IPS-18c (cell line): ENCODE data around the gene PDIA2.

Experiments used
- H3K4me3 ChIP-seq: 2 replicates; pipeline ENCODE4 v1.7.0; 2013; ENCODE audit warnings: low read depth, mild to moderate bottlenecking, low read length, moderate library complexity; ENCODE audit not compliant: insufficient read depth
- H3K9me3 ChIP-seq: one replicate; pipeline ENCODE4 v1.6.1; 2013; ENCODE audit warnings: mild to moderate bottlenecking, low read length, moderate library complexity; ENCODE audit not compliant: control insufficient read depth, insufficient read depth

Gene PDIA2

GRCh38 chr16:273547-274421, 9.2 kb upstream of the PDIA2 start:
- Histone ChIP-seq H3K9me3 (no peaks in the 10 kb centered on the region), H3K4me3 (no peak overlapping the region)

- peak overlapping the region; percentile 61 for H3K4me3 ChIP-seq
Measured at GRCh38 chr16:275041-275641, 7.8 kb upstream of the PDIA2 start.

GRCh38 chr16:275786-276232, 7.2 kb upstream of the PDIA2 start, which contains the start of gene RGS11:
RGS11 (minus strand) TSS chr16:275944; CDS start chr16:275911, 33 bp downstream.
- H3K4me3 ChIP-seq: peak within 1 kb of the TSS; percentile 61
- H3K9me3 ChIP-seq: no peaks in the 10 kb centered on the region

More at GRCh38 chr16:275041-275641, 7.8 kb upstream of the PDIA2 start:
- no peaks in the 10 kb centered on the region for H3K9me3 ChIP-seq

- no peak overlapping the region for H3K4me3 ChIP-seq
- no peaks in the 10 kb centered on the region for H3K9me3 ChIP-seq
Measured at GRCh38 chr16:276426-277077, 6.4 kb upstream of the PDIA2 start.

- no peaks in the 10 kb centered on the region for H3K9me3 ChIP-seq
- H3K4me3 ChIP-seq: no peak overlapping the region
Measured at GRCh38 chr16:278863-279366, 4.0 kb upstream of the PDIA2 start.

- no peaks in the 10 kb centered on the region for H3K9me3 ChIP-seq
- no peak overlapping the region for H3K4me3 ChIP-seq
Measured at GRCh38 chr16:279531-279930, 3.4 kb upstream of the PDIA2 start.

GRCh38 chr16:280005-280460, 2.9 kb upstream of the PDIA2 start:
- Histone ChIP-seq H3K4me3 (peak overlapping the region; percentile 34; the same call in 1 of the 2 replicates), H3K9me3 (no peaks in the 10 kb centered on the region)

- Histone ChIP-seq H3K4me3 (peak within 1 kb of the TSS; percentile 67), H3K9me3 (no peaks in the 10 kb centered on the region)
Measured at GRCh38 chr16:280552-280951, 2.4 kb upstream of the PDIA2 start, which contains the start of gene ARHGDIG. ARHGDIG (plus strand) TSS chr16:280591; CDS start chr16:280681, 90 bp downstream.

GRCh38 chr16:280991-281659, 1.8 kb upstream of the PDIA2 start:
- Histone ChIP-seq H3K9me3 (no peaks in the 10 kb centered on the region), H3K4me3 (peak overlapping the region; percentile 67)

- no peak overlapping the region for H3K4me3 ChIP-seq
- no peaks in the 10 kb centered on the region for H3K9me3 ChIP-seq
Measured at GRCh38 chr16:281660-282255, 1.2 kb upstream of the PDIA2 start.

- Histone ChIP-seq H3K4me3 (no peak overlapping the region), H3K9me3 (no peaks in the 10 kb centered on the region)
Measured at GRCh38 chr16:282491-282890, 473 bp upstream of the PDIA2 start.

- Histone ChIP-seq H3K4me3 (no peak overlapping the region), H3K9me3 (no peaks in the 10 kb centered on the region)
Measured at GRCh38 chr16:284204-285120, 1.5 kb downstream of the PDIA2 start.

GRCh38 chr16:285146-286055, 2.4 kb downstream of the PDIA2 start:
- H3K4me3 ChIP-seq: no peak overlapping the region
- no peaks in the 10 kb centered on the region for H3K9me3 ChIP-seq

- H3K4me3 ChIP-seq: no peak overlapping the region
- H3K9me3 ChIP-seq: no peaks in the 10 kb centered on the region
Measured at GRCh38 chr16:286491-287297, 3.7 kb downstream of the PDIA2 start.
